ENCODE results near the gene INHBA.

Gene INHBA

GRCh38 chr7:41732436-41732785, 29.5 kb upstream of the INHBA start:
- Histone ChIP-seq H3K4me1 (ENCODE audit: control insufficient read depth, low read depth, low read length) (no peaks in the 10 kb centered on the region), H3K27ac (ENCODE audit: low read length) (no peak overlapping the region), H3K27me3 (ENCODE audit: control insufficient read depth, insufficient read depth, low read length) (no peaks in the 10 kb centered on the region), H3K9me3 (ENCODE audit: control insufficient read depth, low read depth, low read length) (no peaks in the 10 kb centered on the region), H3K36me3 (ENCODE audit: control insufficient read depth, low read depth, low read length) (no peaks in the 10 kb centered on the region), H3K9ac (ENCODE audit: low read length) (no peak overlapping the region), H3K4me3 (ENCODE audit: low read length) (no peak overlapping the region)

GRCh38 chr7:41731493-41732435, 28.9 kb upstream of the INHBA start:
- no peak overlapping the region for H3K4me3 ChIP-seq (ENCODE audit: low read length)
- H3K9me3 ChIP-seq (ENCODE audit: control insufficient read depth, low read depth, low read length) = no peaks in the 10 kb centered on the region
- H3K4me1 ChIP-seq (ENCODE audit: control insufficient read depth, low read depth, low read length) = no peaks in the 10 kb centered on the region
- H3K9ac ChIP-seq (ENCODE audit: low read length) = no peak overlapping the region
- no peak overlapping the region for H3K27ac ChIP-seq (ENCODE audit: low read length)
- H3K27me3 ChIP-seq (ENCODE audit: control insufficient read depth, insufficient read depth, low read length) = no peaks in the 10 kb centered on the region
- H3K36me3 ChIP-seq (ENCODE audit: control insufficient read depth, low read depth, low read length) = no peaks in the 10 kb centered on the region

- no peaks in the 10 kb centered on the region for H3K4me1 ChIP-seq (ENCODE audit: control insufficient read depth, low read depth, low read length)
- H3K9ac ChIP-seq (ENCODE audit: low read length) = no peak overlapping the region
- no peaks in the 10 kb centered on the region for H3K9me3 ChIP-seq (ENCODE audit: control insufficient read depth, low read depth, low read length)
- no peak overlapping the region for H3K4me3 ChIP-seq (ENCODE audit: low read length)
- H3K27ac ChIP-seq (ENCODE audit: low read length) = no peak overlapping the region
- H3K36me3 ChIP-seq (ENCODE audit: control insufficient read depth, low read depth, low read length) = no peaks in the 10 kb centered on the region
- no peaks in the 10 kb centered on the region for H3K27me3 ChIP-seq (ENCODE audit: control insufficient read depth, insufficient read depth, low read length)
Observed at GRCh38 chr7:41730668-41731067, 27.8 kb upstream of the INHBA start.

GRCh38 chr7:41730161-41730560, 27.3 kb upstream of the INHBA start:
- Histone ChIP-seq H3K27me3 (ENCODE audit: control insufficient read depth, insufficient read depth, low read length) (no peaks in the 10 kb centered on the region), H3K4me3 (ENCODE audit: low read length) (no peak overlapping the region), H3K4me1 (ENCODE audit: control insufficient read depth, low read depth, low read length) (no peaks in the 10 kb centered on the region), H3K9ac (ENCODE audit: low read length) (no peak overlapping the region), H3K9me3 (ENCODE audit: control insufficient read depth, low read depth, low read length) (no peaks in the 10 kb centered on the region), H3K36me3 (ENCODE audit: control insufficient read depth, low read depth, low read length) (no peaks in the 10 kb centered on the region), H3K27ac (ENCODE audit: low read length) (no peak overlapping the region)

- H3K4me3 ChIP-seq (ENCODE audit: low read length) = no peak overlapping the region
- no peaks in the 10 kb centered on the region for H3K9me3 ChIP-seq (ENCODE audit: control insufficient read depth, low read depth, low read length)
- no peaks in the 10 kb centered on the region for H3K27me3 ChIP-seq (ENCODE audit: control insufficient read depth, insufficient read depth, low read length)
- no peak overlapping the region for H3K9ac ChIP-seq (ENCODE audit: low read length)
- no peak overlapping the region for H3K27ac ChIP-seq (ENCODE audit: low read length)
- no peaks in the 10 kb centered on the region for H3K36me3 ChIP-seq (ENCODE audit: control insufficient read depth, low read depth, low read length)
- no peaks in the 10 kb centered on the region for H3K4me1 ChIP-seq (ENCODE audit: control insufficient read depth, low read depth, low read length)
Observed at GRCh38 chr7:41729059-41729458, 26.2 kb upstream of the INHBA start.

- no peak overlapping the region for H3K4me3 ChIP-seq (ENCODE audit: low read length)
- H3K9me3 ChIP-seq (ENCODE audit: control insufficient read depth, low read depth, low read length) = no peaks in the 10 kb centered on the region
- H3K4me1 ChIP-seq (ENCODE audit: control insufficient read depth, low read depth, low read length) = no peaks in the 10 kb centered on the region
- no peaks in the 10 kb centered on the region for H3K36me3 ChIP-seq (ENCODE audit: control insufficient read depth, low read depth, low read length)
- no peak overlapping the region for H3K9ac ChIP-seq (ENCODE audit: low read length)
- H3K27ac ChIP-seq (ENCODE audit: low read length) = no peak overlapping the region
- H3K27me3 ChIP-seq (ENCODE audit: control insufficient read depth, insufficient read depth, low read length) = no peaks in the 10 kb centered on the region
Observed at GRCh38 chr7:41725013-41725412, 22.1 kb upstream of the INHBA start.

- no peaks in the 10 kb centered on the region for H3K36me3 ChIP-seq (ENCODE audit: control insufficient read depth, low read depth, low read length)
Observed at GRCh38 chr7:41720886-41721285, 18.0 kb upstream of the INHBA start.

GRCh38 chr7:41720046-41720445, 17.2 kb upstream of the INHBA start:
- Histone ChIP-seq H3K27ac (ENCODE audit: low read length) (no peak overlapping the region), H3K4me1 (ENCODE audit: control insufficient read depth, low read depth, low read length) (no peaks in the 10 kb centered on the region), H3K9ac (ENCODE audit: low read length) (no peak overlapping the region), H3K4me3 (ENCODE audit: low read length) (no peak overlapping the region), H3K27me3 (ENCODE audit: control insufficient read depth, insufficient read depth, low read length) (no peaks in the 10 kb centered on the region), H3K9me3 (ENCODE audit: control insufficient read depth, low read depth, low read length) (no peaks in the 10 kb centered on the region), H3K36me3 (ENCODE audit: control insufficient read depth, low read depth, low read length) (no peaks in the 10 kb centered on the region)

More at GRCh38 chr7:41720886-41721285, 18.0 kb upstream of the INHBA start:
- no peaks in the 10 kb centered on the region for H3K4me1 ChIP-seq (ENCODE audit: control insufficient read depth, low read depth, low read length)
- no peaks in the 10 kb centered on the region for H3K27me3 ChIP-seq (ENCODE audit: control insufficient read depth, insufficient read depth, low read length)
- H3K9ac ChIP-seq (ENCODE audit: low read length) = no peak overlapping the region
- H3K4me3 ChIP-seq (ENCODE audit: low read length) = no peak overlapping the region
- no peak overlapping the region for H3K27ac ChIP-seq (ENCODE audit: low read length)
- no peaks in the 10 kb centered on the region for H3K9me3 ChIP-seq (ENCODE audit: control insufficient read depth, low read depth, low read length)

GRCh38 chr7:41716691-41717090, 13.8 kb upstream of the INHBA start:
- H3K4me1 ChIP-seq (ENCODE audit: control insufficient read depth, low read depth, low read length) = no peaks in the 10 kb centered on the region
- H3K27ac ChIP-seq (ENCODE audit: low read length) = no peak overlapping the region
- no peaks in the 10 kb centered on the region for H3K9me3 ChIP-seq (ENCODE audit: control insufficient read depth, low read depth, low read length)
- no peak overlapping the region for H3K9ac ChIP-seq (ENCODE audit: low read length)
- no peaks in the 10 kb centered on the region for H3K27me3 ChIP-seq (ENCODE audit: control insufficient read depth, insufficient read depth, low read length)
- no peaks in the 10 kb centered on the region for H3K36me3 ChIP-seq (ENCODE audit: control insufficient read depth, low read depth, low read length)
- H3K4me3 ChIP-seq (ENCODE audit: low read length) = no peak overlapping the region

- Histone ChIP-seq H3K9ac (ENCODE audit: low read length) (no peak overlapping the region), H3K36me3 (ENCODE audit: control insufficient read depth, low read depth, low read length) (no peaks in the 10 kb centered on the region), H3K9me3 (ENCODE audit: control insufficient read depth, low read depth, low read length) (no peaks in the 10 kb centered on the region), H3K4me3 (ENCODE audit: low read length) (no peak overlapping the region), H3K27ac (ENCODE audit: low read length) (no peak overlapping the region), H3K4me1 (ENCODE audit: control insufficient read depth, low read depth, low read length) (peaks cover 4% of the 10 kb centered on the region), H3K27me3 (ENCODE audit: control insufficient read depth, insufficient read depth, low read length) (no peaks in the 10 kb centered on the region)
Observed at GRCh38 chr7:41715000-41715399, 12.1 kb upstream of the INHBA start.

- Histone ChIP-seq H3K9ac (ENCODE audit: low read length) (no peak overlapping the region), H3K4me1 (ENCODE audit: control insufficient read depth, low read depth, low read length) (peaks cover 7% of the 10 kb centered on the region), H3K36me3 (ENCODE audit: control insufficient read depth, low read depth, low read length) (no peaks in the 10 kb centered on the region), H3K4me3 (ENCODE audit: low read length) (peak overlapping the region; percentile 40), H3K9me3 (ENCODE audit: control insufficient read depth, low read depth, low read length) (no peaks in the 10 kb centered on the region), H3K27me3 (ENCODE audit: control insufficient read depth, insufficient read depth, low read length) (peaks cover 11% of the 10 kb centered on the region), H3K27ac (ENCODE audit: low read length) (no peak overlapping the region)
Observed at GRCh38 chr7:41711283-41712064, 8.6 kb upstream of the INHBA start.

Measured in iPS-18a (cell line).